Activated T-cell treated with anti-CD3 and anti-CD28 coated beads, Interleukin-2, amount 50 U/mL, for 4 hours (primary cell): ENCODE data around the gene ATP6V0D1. TPM values are rescaled to one million over a fixed set of nuclear protein-coding genes. Genes with fewer than 3 reads are reported as not detected.
A peak's percentile ranks its signal among the peaks of the same experiment; 100 is the strongest.

ENCODE experiments used
- ATAC-seq, 2 donors: fragments of 200-7000 bp; cut with Tn5 transposase; one replicate each; pipeline ENCODE4 v1.10.0; 2021
- DNase-seq: peaks from one replicate; pipeline ENCODE4 v3.0.0-alpha.2; 2020
- H3K27me3 Mint-ChIP-seq: one replicate; pipeline ENCODE4 v1.8.0; 2021; ENCODE audit warnings: low read depth, mixed read lengths
- H3K36me3 Mint-ChIP-seq: one replicate; pipeline ENCODE4 v1.8.0; 2022; ENCODE audit warnings: mixed read lengths; ENCODE audit not compliant: insufficient read depth
- H3K4me1 Mint-ChIP-seq: one replicate; pipeline ENCODE4 v1.8.0; 2021; ENCODE audit warnings: low read depth, mixed read lengths
- H3K4me3 Mint-ChIP-seq: one replicate; pipeline ENCODE4 v1.8.0; 2021; ENCODE audit warnings: mild to moderate bottlenecking, moderate library complexity, mixed read lengths
- H3K9me3 Mint-ChIP-seq: one replicate; pipeline ENCODE4 v1.8.0; 2021; ENCODE audit warnings: mixed read lengths
- total RNA-seq, 3 donors: library from RNA; stranded (reverse); gene quantifications; one replicate each; pipeline ENCODE4 v1.2.1, GENCODE V29; 2021

The ATP6V0D1 gene
- total RNA-seq, 3 donors from 2014 or later: 36.0 to 49.1 (median 44.5) TPM

- peak overlapping the region; percentile 100 for H3K4me3 Mint-ChIP-seq
- peaks cover 38% of the 10 kb centered on the region for H3K4me1 Mint-ChIP-seq
- no peak for DNase-seq
- no peak for ATAC-seq
- no peaks in the 10 kb centered on the region for H3K27me3 Mint-ChIP-seq
- peaks cover 2% of the 10 kb centered on the region for H3K36me3 Mint-ChIP-seq
- H3K9me3 Mint-ChIP-seq: no peaks in the 10 kb centered on the region
Observed at GRCh38 chr16:67482233-67482924, 1.4 kb upstream of the ATP6V0D1 start.

- ATAC-seq (peak; percentile 13 to 20), DNase-seq (no peak)
- no peaks in the 10 kb centered on the region for H3K27me3 Mint-ChIP-seq
- H3K36me3 Mint-ChIP-seq: no peaks in the 10 kb centered on the region
- H3K9me3 Mint-ChIP-seq: no peaks in the 10 kb centered on the region
- H3K4me3 Mint-ChIP-seq: peak overlapping the region; percentile 100
- H3K4me1 Mint-ChIP-seq: peaks cover 37% of the 10 kb centered on the region
Observed at GRCh38 chr16:67481561-67482232, 740 bp upstream of the ATP6V0D1 start.

GRCh38 chr16:67477960-67478554 is 2.9 kb downstream of the ATP6V0D1 start:
- Mint-ChIP-seq H3K27me3 (no peaks in the 10 kb centered on the region), H3K4me3 (peak overlapping the region; percentile 40), H3K9me3 (no peaks in the 10 kb centered on the region), H3K4me1 (peaks cover 57% of the 10 kb centered on the region), H3K36me3 (peaks cover 9% of the 10 kb centered on the region)
- ATAC-seq (no peak), DNase-seq (no peak)

GRCh38 chr16:67474551-67475455 is 6.2 kb downstream of the ATP6V0D1 start:
- DNase-seq (no peak), ATAC-seq (no peak)
- no peak overlapping the region for H3K4me3 Mint-ChIP-seq
- no peaks in the 10 kb centered on the region for H3K27me3 Mint-ChIP-seq
- H3K36me3 Mint-ChIP-seq: peaks cover 10% of the 10 kb centered on the region
- peaks cover 56% of the 10 kb centered on the region for H3K4me1 Mint-ChIP-seq
- H3K9me3 Mint-ChIP-seq: no peaks in the 10 kb centered on the region

- DNase-seq (no peak), ATAC-seq (no peak)
- Mint-ChIP-seq H3K9me3 (no peaks in the 10 kb centered on the region), H3K27me3 (no peaks in the 10 kb centered on the region), H3K36me3 (peaks cover 10% of the 10 kb centered on the region), H3K4me1 (peaks cover 50% of the 10 kb centered on the region), H3K4me3 (no peak overlapping the region)
Observed at GRCh38 chr16:67471758-67472384, 9.1 kb downstream of the ATP6V0D1 start.

- H3K4me1 Mint-ChIP-seq: peaks cover 51% of the 10 kb centered on the region
- DNase-seq: no peak
- H3K27me3 Mint-ChIP-seq: no peaks in the 10 kb centered on the region
- no peaks in the 10 kb centered on the region for H3K9me3 Mint-ChIP-seq
- no peak overlapping the region for H3K4me3 Mint-ChIP-seq
- peaks cover 10% of the 10 kb centered on the region for H3K36me3 Mint-ChIP-seq
- no peak for ATAC-seq
Observed at GRCh38 chr16:67470359-67470758, 10.6 kb downstream of the ATP6V0D1 start.

- no peak overlapping the region for H3K4me3 Mint-ChIP-seq
- DNase-seq (no peak), ATAC-seq (no peak)
- peaks cover 4% of the 10 kb centered on the region for H3K36me3 Mint-ChIP-seq
- H3K9me3 Mint-ChIP-seq: no peaks in the 10 kb centered on the region
- H3K27me3 Mint-ChIP-seq: no peaks in the 10 kb centered on the region
- peaks cover 38% of the 10 kb centered on the region for H3K4me1 Mint-ChIP-seq
Observed at GRCh38 chr16:67468731-67469130, 12.2 kb downstream of the ATP6V0D1 start.

- Mint-ChIP-seq H3K4me3 (no peak overlapping the region), H3K4me1 (peaks cover 30% of the 10 kb centered on the region), H3K9me3 (no peaks in the 10 kb centered on the region), H3K36me3 (peaks cover 2% of the 10 kb centered on the region), H3K27me3 (no peaks in the 10 kb centered on the region)
- ATAC-seq: no peak
- DNase-seq: no peak
Observed at GRCh38 chr16:67466581-67466980, 14.4 kb downstream of the ATP6V0D1 start.

- no peak for ATAC-seq
Observed at GRCh38 chr16:67464565-67464964, 16.4 kb downstream of the ATP6V0D1 start.

GRCh38 chr16:67463691-67464090 is 17.3 kb downstream of the ATP6V0D1 start:
- ATAC-seq: no peak
- Mint-ChIP-seq H3K4me3 (no peak overlapping the region), H3K4me1 (peaks cover 21% of the 10 kb centered on the region), H3K36me3 (peaks cover 2% of the 10 kb centered on the region), H3K9me3 (no peaks in the 10 kb centered on the region), H3K27me3 (no peaks in the 10 kb centered on the region)
- no peak for DNase-seq

More at GRCh38 chr16:67464565-67464964, 16.4 kb downstream of the ATP6V0D1 start:
- no peaks in the 10 kb centered on the region for H3K9me3 Mint-ChIP-seq
- peaks cover 23% of the 10 kb centered on the region for H3K4me1 Mint-ChIP-seq
- H3K27me3 Mint-ChIP-seq: no peaks in the 10 kb centered on the region
- DNase-seq: no peak
- H3K4me3 Mint-ChIP-seq: no peak overlapping the region
- H3K36me3 Mint-ChIP-seq: peaks cover 2% of the 10 kb centered on the region

GRCh38 chr16:67463059-67463458 is 17.9 kb downstream of the ATP6V0D1 start:
- no peak for ATAC-seq
- no peaks in the 10 kb centered on the region for H3K27me3 Mint-ChIP-seq
- H3K36me3 Mint-ChIP-seq: peaks cover 2% of the 10 kb centered on the region
- H3K4me3 Mint-ChIP-seq: no peak overlapping the region
- no peak for DNase-seq
- H3K9me3 Mint-ChIP-seq: no peaks in the 10 kb centered on the region
- peaks cover 16% of the 10 kb centered on the region for H3K4me1 Mint-ChIP-seq

GRCh38 chr16:67462279-67462655 is 18.7 kb downstream of the ATP6V0D1 start:
- H3K4me3 Mint-ChIP-seq: no peak overlapping the region
- H3K4me1 Mint-ChIP-seq: peaks cover 12% of the 10 kb centered on the region
- H3K27me3 Mint-ChIP-seq: no peaks in the 10 kb centered on the region
- ATAC-seq (no peak), DNase-seq (no peak)
- peaks cover 2% of the 10 kb centered on the region for H3K36me3 Mint-ChIP-seq
- no peaks in the 10 kb centered on the region for H3K9me3 Mint-ChIP-seq

GRCh38 chr16:67461600-67462278 is 19.2 kb downstream of the ATP6V0D1 start:
- no peak for ATAC-seq
- Mint-ChIP-seq H3K4me3 (no peak overlapping the region), H3K9me3 (no peaks in the 10 kb centered on the region), H3K36me3 (peaks cover 2% of the 10 kb centered on the region), H3K4me1 (peaks cover 15% of the 10 kb centered on the region), H3K27me3 (no peaks in the 10 kb centered on the region)
- DNase-seq: no peak
